Measurements from ENCODE around the gene ERN1. TPM values are rescaled to one million over a fixed set of nuclear protein-coding genes. Genes with fewer than 3 reads are reported as not detected.

Gene ERN1
- total RNA-seq, 1 donor from 2014 or later = 16.7 TPM

- Mint-ChIP-seq H3K9me3 (ENCODE audit: unreplicated experiment) (no peaks in the 10 kb centered on the region), H3K27me3 (ENCODE audit: unreplicated experiment) (peaks cover 9% of the 10 kb centered on the region), H3K4me1 (ENCODE audit: unreplicated experiment) (peaks cover 24% of the 10 kb centered on the region), H3K36me3 (ENCODE audit: low read depth, unreplicated experiment) (peaks cover 22% of the 10 kb centered on the region), H3K27ac (ENCODE audit: unreplicated experiment) (no peak overlapping the region), H3K4me3 (ENCODE audit: unreplicated experiment) (no peak overlapping the region)
- DNase-seq (ENCODE audit: low spot score) = no peak
- TF ChIP-seq CTCF (IDR thresholded peaks at IDR 0.05; ENCODE audit: unreplicated experiment) = no peak
Observed at GRCh38 chr17:64092113-64092512, 37.8 kb downstream of the ERN1 start.

GRCh38 chr17:64091571-64091970, 38.4 kb downstream of the ERN1 start:
- DNase-seq (ENCODE audit: low spot score) = no peak

GRCh38 chr17:64091116-64091515, 38.8 kb downstream of the ERN1 start:
- no peak overlapping the region for H3K27ac Mint-ChIP-seq (ENCODE audit: unreplicated experiment)
- DNase-seq (ENCODE audit: low spot score) = no peak
- peaks cover 9% of the 10 kb centered on the region for H3K27me3 Mint-ChIP-seq (ENCODE audit: unreplicated experiment)
- TF ChIP-seq CTCF (IDR thresholded peaks at IDR 0.05; ENCODE audit: unreplicated experiment) = no peak
- peak overlapping the region; percentile 23 for H3K4me3 Mint-ChIP-seq (ENCODE audit: unreplicated experiment)
- peaks cover 26% of the 10 kb centered on the region for H3K4me1 Mint-ChIP-seq (ENCODE audit: unreplicated experiment)
- H3K9me3 Mint-ChIP-seq (ENCODE audit: unreplicated experiment) = no peaks in the 10 kb centered on the region
- H3K36me3 Mint-ChIP-seq (ENCODE audit: low read depth, unreplicated experiment) = peaks cover 14% of the 10 kb centered on the region

More at GRCh38 chr17:64091571-64091970, 38.4 kb downstream of the ERN1 start:
- Mint-ChIP-seq H3K4me3 (ENCODE audit: unreplicated experiment) (peak overlapping the region; percentile 23), H3K36me3 (ENCODE audit: low read depth, unreplicated experiment) (peaks cover 17% of the 10 kb centered on the region), H3K4me1 (ENCODE audit: unreplicated experiment) (peaks cover 26% of the 10 kb centered on the region), H3K9me3 (ENCODE audit: unreplicated experiment) (no peaks in the 10 kb centered on the region), H3K27me3 (ENCODE audit: unreplicated experiment) (peaks cover 9% of the 10 kb centered on the region), H3K27ac (ENCODE audit: unreplicated experiment) (peak overlapping the region; percentile 32)
- no peak for TF ChIP-seq CTCF (IDR thresholded peaks at IDR 0.05; ENCODE audit: unreplicated experiment)

- no peak overlapping the region for H3K27ac Mint-ChIP-seq (ENCODE audit: unreplicated experiment)
- TF ChIP-seq CTCF (IDR thresholded peaks at IDR 0.05; ENCODE audit: unreplicated experiment) = no peak
- no peak overlapping the region for H3K4me3 Mint-ChIP-seq (ENCODE audit: unreplicated experiment)
- peaks cover 19% of the 10 kb centered on the region for H3K4me1 Mint-ChIP-seq (ENCODE audit: unreplicated experiment)
- H3K36me3 Mint-ChIP-seq (ENCODE audit: low read depth, unreplicated experiment) = peaks cover 6% of the 10 kb centered on the region
- no peak for DNase-seq (ENCODE audit: low spot score)
- H3K27me3 Mint-ChIP-seq (ENCODE audit: unreplicated experiment) = peaks cover 5% of the 10 kb centered on the region
- H3K9me3 Mint-ChIP-seq (ENCODE audit: unreplicated experiment) = no peaks in the 10 kb centered on the region
Observed at GRCh38 chr17:64090144-64090543, 39.8 kb downstream of the ERN1 start.

- Mint-ChIP-seq H3K27ac (ENCODE audit: unreplicated experiment) (no peak overlapping the region), H3K9me3 (ENCODE audit: unreplicated experiment) (no peaks in the 10 kb centered on the region), H3K36me3 (ENCODE audit: low read depth, unreplicated experiment) (peaks cover 6% of the 10 kb centered on the region), H3K27me3 (ENCODE audit: unreplicated experiment) (peaks cover 5% of the 10 kb centered on the region), H3K4me3 (ENCODE audit: unreplicated experiment) (no peak overlapping the region), H3K4me1 (ENCODE audit: unreplicated experiment) (peaks cover 13% of the 10 kb centered on the region)
- TF ChIP-seq CTCF (IDR thresholded peaks at IDR 0.05; ENCODE audit: unreplicated experiment) = no peak
- no peak for DNase-seq (ENCODE audit: low spot score)
Observed at GRCh38 chr17:64087252-64088005, 42.5 kb downstream of the ERN1 start.

All from endothelial cell (in vitro differentiated cells).